Measurements from ENCODE around the gene TREML2. TPM values are rescaled to one million over a fixed set of nuclear protein-coding genes. Genes with fewer than 3 reads are reported as not detected.

Gene TREML2
- total RNA-seq, 1 donor: not detected

GRCh38 chr6:41208439-41209106, 7.6 kb upstream of the TREML2 start:
- no peak overlapping the region for H3K27ac ChIP-seq (ENCODE audit: low read depth, low read length)
- no peak for DNase-seq (ENCODE audit: insufficient read length, low spot score, missing footprints)
- H3K27me3 ChIP-seq (ENCODE audit: insufficient read depth, low read length): no peaks in the 10 kb centered on the region
- H3K9me3 ChIP-seq (ENCODE audit: low read depth, low read length): no peaks in the 10 kb centered on the region
- H3K4me2 ChIP-seq (ENCODE audit: insufficient read depth, low read length): no peak overlapping the region
- H3K36me3 ChIP-seq (ENCODE audit: insufficient read depth, low read length): no peaks in the 10 kb centered on the region
- H3K4me1 ChIP-seq (ENCODE audit: insufficient read depth, low read length): no peaks in the 10 kb centered on the region
- TF ChIP-seq CTCF (IDR thresholded peaks at IDR 0.05; ENCODE audit: extremely low read depth, low read depth, low read length): no peak
- H3K4me3 ChIP-seq (ENCODE audit: insufficient read depth, low read length): no peak overlapping the region
- H4K20me1 ChIP-seq (ENCODE audit: insufficient read depth, low read length): no peaks in the 10 kb centered on the region
- no peaks in the 10 kb centered on the region for H3K79me2 ChIP-seq (ENCODE audit: insufficient read depth, low read length)
- H2AFZ ChIP-seq (ENCODE audit: low read length): no peak overlapping the region

DNA sequence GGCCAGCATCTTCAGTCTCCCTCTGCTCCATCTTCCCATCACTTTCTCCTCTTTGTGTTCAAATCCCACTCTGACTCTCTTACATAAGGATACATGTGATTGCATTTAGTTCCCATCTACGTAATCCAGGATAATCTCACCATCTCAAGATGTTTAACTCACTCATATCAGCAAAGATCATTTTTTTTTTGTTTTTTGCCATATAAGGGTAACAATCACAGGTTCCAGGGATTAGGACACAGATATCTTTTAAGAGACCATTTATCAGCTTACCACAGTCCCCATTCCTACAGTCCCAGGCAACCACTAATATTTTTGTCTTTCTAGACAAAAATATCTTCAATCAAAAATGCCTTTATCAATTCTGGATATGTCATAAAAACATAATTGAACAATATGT, 3.2 kb upstream of the TREML2 start:
- no peaks in the 10 kb centered on the region for H3K9me3 ChIP-seq (ENCODE audit: low read depth, low read length)
- no peak overlapping the region for H3K27ac ChIP-seq (ENCODE audit: low read depth, low read length)
- H4K20me1 ChIP-seq (ENCODE audit: insufficient read depth, low read length): no peaks in the 10 kb centered on the region
- no peaks in the 10 kb centered on the region for H3K27me3 ChIP-seq (ENCODE audit: insufficient read depth, low read length)
- TF ChIP-seq CTCF (IDR thresholded peaks at IDR 0.05; ENCODE audit: extremely low read depth, low read depth, low read length): no peak
- no peak for DNase-seq (ENCODE audit: insufficient read length, low spot score, missing footprints)
- no peaks in the 10 kb centered on the region for H3K4me1 ChIP-seq (ENCODE audit: insufficient read depth, low read length)
- H3K4me3 ChIP-seq (ENCODE audit: insufficient read depth, low read length): no peak overlapping the region
- no peak overlapping the region for H3K4me2 ChIP-seq (ENCODE audit: insufficient read depth, low read length)
- H3K79me2 ChIP-seq (ENCODE audit: insufficient read depth, low read length): no peaks in the 10 kb centered on the region
- H3K36me3 ChIP-seq (ENCODE audit: insufficient read depth, low read length): no peaks in the 10 kb centered on the region
- no peak overlapping the region for H2AFZ ChIP-seq (ENCODE audit: low read length)

DNA sequence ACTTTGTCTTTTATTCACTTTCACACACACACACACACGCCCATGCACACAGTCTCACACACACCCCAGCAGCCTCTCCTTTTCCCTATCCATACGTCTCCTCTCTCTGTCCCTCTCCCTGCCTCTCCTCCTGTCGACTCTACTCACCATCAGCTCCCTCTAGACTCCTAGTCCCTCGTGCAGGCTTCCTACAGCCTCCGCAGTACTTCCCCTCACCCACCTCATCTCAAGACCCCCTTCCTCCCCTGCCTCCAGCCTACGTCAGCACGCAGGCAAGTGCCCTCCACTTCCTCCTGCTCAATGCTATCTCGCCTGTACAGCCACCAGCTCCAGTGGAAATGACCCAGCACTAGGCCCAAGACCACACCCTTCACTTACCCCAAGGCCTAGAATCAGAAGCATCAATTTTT, 820 bp upstream of the TREML2 start:
- Histone ChIP-seq H2AFZ (ENCODE audit: low read length) (no peak overlapping the region), H3K4me3 (ENCODE audit: insufficient read depth, low read length) (no peak overlapping the region), H3K27me3 (ENCODE audit: insufficient read depth, low read length) (no peaks in the 10 kb centered on the region), H3K4me1 (ENCODE audit: insufficient read depth, low read length) (no peaks in the 10 kb centered on the region), H3K27ac (ENCODE audit: low read depth, low read length) (no peak overlapping the region), H3K79me2 (ENCODE audit: insufficient read depth, low read length) (no peaks in the 10 kb centered on the region), H4K20me1 (ENCODE audit: insufficient read depth, low read length) (no peaks in the 10 kb centered on the region), H3K4me2 (ENCODE audit: insufficient read depth, low read length) (no peak overlapping the region), H3K36me3 (ENCODE audit: insufficient read depth, low read length) (no peaks in the 10 kb centered on the region), H3K9me3 (ENCODE audit: low read depth, low read length) (no peaks in the 10 kb centered on the region)
- DNase-seq (ENCODE audit: insufficient read length, low spot score, missing footprints): no peak
- TF ChIP-seq CTCF (IDR thresholded peaks at IDR 0.05; ENCODE audit: extremely low read depth, low read depth, low read length): no peak

DNA sequence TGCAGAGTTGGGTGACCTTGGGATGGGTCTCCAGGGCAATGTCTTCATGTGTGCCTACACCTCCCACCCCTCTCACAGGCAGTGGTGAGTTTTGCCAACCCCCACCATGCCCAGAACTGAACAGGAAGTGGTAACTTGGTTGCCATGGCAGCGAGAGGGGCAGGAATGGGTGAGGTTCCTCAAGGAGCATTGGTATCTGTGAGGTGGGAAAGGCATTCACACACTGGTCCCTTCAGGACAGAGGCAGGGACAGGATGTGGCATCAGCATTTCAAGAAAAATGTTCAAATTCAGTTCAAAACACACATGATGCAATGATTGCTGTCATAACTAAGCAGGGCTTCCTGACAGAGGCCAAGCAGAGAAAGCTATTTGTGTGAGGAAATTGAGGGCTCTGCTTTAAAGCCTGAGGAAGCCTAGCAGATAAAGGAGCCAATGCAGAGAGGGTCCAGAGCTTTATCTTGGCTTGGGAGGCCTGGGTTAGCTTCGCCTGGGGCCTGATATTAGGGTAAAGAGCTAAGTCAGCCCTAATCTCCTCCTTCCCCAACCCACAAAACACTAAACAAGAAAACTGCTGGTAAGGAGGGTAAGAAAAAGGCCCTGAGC, 551 bp downstream of the TREML2 start:
- no peak overlapping the region for H3K4me2 ChIP-seq (ENCODE audit: insufficient read depth, low read length)
- no peaks in the 10 kb centered on the region for H3K79me2 ChIP-seq (ENCODE audit: insufficient read depth, low read length)
- no peak overlapping the region for H3K4me3 ChIP-seq (ENCODE audit: insufficient read depth, low read length)
- no peaks in the 10 kb centered on the region for H3K9me3 ChIP-seq (ENCODE audit: low read depth, low read length)
- TF ChIP-seq CTCF (IDR thresholded peaks at IDR 0.05; ENCODE audit: extremely low read depth, low read depth, low read length): no peak
- no peaks in the 10 kb centered on the region for H4K20me1 ChIP-seq (ENCODE audit: insufficient read depth, low read length)
- no peak overlapping the region for H3K27ac ChIP-seq (ENCODE audit: low read depth, low read length)
- H3K4me1 ChIP-seq (ENCODE audit: insufficient read depth, low read length): no peaks in the 10 kb centered on the region
- peaks cover 4% of the 10 kb centered on the region for H3K27me3 ChIP-seq (ENCODE audit: insufficient read depth, low read length)
- H3K36me3 ChIP-seq (ENCODE audit: insufficient read depth, low read length): no peaks in the 10 kb centered on the region
- no peak for DNase-seq (ENCODE audit: insufficient read length, low spot score, missing footprints)
- no peak overlapping the region for H2AFZ ChIP-seq (ENCODE audit: low read length)

Data from osteoblast (primary cell).